ENCODE results near the gene IFT122.
"Not testable (repeated sequence)": the region's sequence is repeated elsewhere in the genome, so short reads cannot be mapped to it uniquely, and the experiment has no call there.

- TF ChIP-seq, protein P1, sequence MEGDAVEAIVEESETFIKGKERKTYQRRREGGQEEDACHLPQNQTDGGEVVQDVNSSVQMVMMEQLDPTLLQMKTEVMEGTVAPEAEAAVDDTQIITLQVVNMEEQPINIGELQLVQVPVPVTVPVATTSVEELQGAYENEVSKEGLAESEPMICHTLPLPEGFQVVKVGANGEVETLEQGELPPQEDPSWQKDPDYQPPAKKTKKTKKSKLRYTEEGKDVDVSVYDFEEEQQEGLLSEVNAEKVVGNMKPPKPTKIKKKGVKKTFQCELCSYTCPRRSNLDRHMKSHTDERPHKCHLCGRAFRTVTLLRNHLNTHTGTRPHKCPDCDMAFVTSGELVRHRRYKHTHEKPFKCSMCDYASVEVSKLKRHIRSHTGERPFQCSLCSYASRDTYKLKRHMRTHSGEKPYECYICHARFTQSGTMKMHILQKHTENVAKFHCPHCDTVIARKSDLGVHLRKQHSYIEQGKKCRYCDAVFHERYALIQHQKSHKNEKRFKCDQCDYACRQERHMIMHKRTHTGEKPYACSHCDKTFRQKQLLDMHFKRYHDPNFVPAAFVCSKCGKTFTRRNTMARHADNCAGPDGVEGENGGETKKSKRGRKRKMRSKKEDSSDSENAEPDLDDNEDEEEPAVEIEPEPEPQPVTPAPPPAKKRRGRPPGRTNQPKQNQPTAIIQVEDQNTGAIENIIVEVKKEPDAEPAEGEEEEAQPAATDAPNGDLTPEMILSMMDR (IDR thresholded peaks at IDR 0.05) = not testable (repeated sequence)
- not testable (repeated sequence) for TF ChIP-seq POLR2AphosphoS5 (IDR thresholded peaks at IDR 0.05)
Observed at GRCh38 chr3:129391583-129391982, 48.4 kb upstream of the IFT122 start.
